BLaER1 treated with 17β-estradiol and CSF1 and Interleukin-3, amounts not matched to agents 10 nM and 100 nM (cell line): Measurements from ENCODE around the gene IRX2.

ENCODE experiments used
- H3K27ac ChIP-seq, 11 experiments: shearing (Covaris generic); formaldehyde crosslinking; 2 replicates each; pipeline ENCODE4 v1.8.1; 2022
- H3K27me3 ChIP-seq, 11 experiments: shearing (Covaris generic); formaldehyde crosslinking; 2 replicates each; pipeline ENCODE4 v1.8.1; 2022
- H3K36me3 ChIP-seq, 11 experiments: shearing (Covaris generic); formaldehyde crosslinking; 2 replicates each; pipeline ENCODE4 v1.8.1; 2022
- H3K4me1 ChIP-seq, 10 experiments: shearing (Covaris generic); formaldehyde crosslinking; 2 replicates each; pipeline ENCODE4 v1.8.1; 2022
- H3K4me2 ChIP-seq, 11 experiments: shearing (Covaris generic); formaldehyde crosslinking; 2 replicates each; pipeline ENCODE4 v1.8.1; 2022
- H3K4me3 ChIP-seq, 10 experiments: shearing (Covaris generic); formaldehyde crosslinking; 2 replicates each; pipeline ENCODE4 v1.8.1; 2022
- H3K9ac ChIP-seq, 11 experiments: shearing (Covaris generic); formaldehyde crosslinking; 2 replicates each; pipeline ENCODE4 v1.8.1; 2022
- H3K9me3 ChIP-seq, 11 experiments: shearing (Covaris generic); formaldehyde crosslinking; replicated peaks in 1 of 11; 2 replicates each; pipeline ENCODE4 v1.8.1; 2022
- H4K20me1 ChIP-seq, 11 experiments: shearing (Covaris generic); formaldehyde crosslinking; 2 replicates each; pipeline ENCODE4 v1.8.1; 2022
- Cebpa-rat ChIP-seq, 11 experiments: shearing (Covaris generic); IDR thresholded peaks; 2 replicates each; pipeline ENCODE4 v1.8.1; 2022

IRX2 gene

DNA sequence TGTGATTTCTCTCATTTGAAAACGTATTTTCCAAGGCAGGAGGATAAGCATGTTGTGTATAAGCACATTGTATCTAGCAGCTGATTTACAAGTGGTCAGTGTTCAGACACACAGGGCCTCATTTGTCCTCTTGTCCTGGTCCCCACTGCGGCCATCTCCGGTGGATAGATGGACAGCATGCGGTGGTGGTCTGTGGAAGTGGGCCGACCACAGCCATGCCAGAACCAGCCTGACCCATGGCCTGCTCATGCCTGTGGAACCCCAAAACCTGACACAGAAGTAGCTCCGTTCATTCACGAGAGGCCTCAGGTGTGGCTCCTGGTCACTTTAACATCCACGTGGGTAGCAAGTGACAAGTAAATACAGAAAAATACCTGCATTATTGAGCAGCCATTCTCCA is 14.6 kb downstream of the IRX2 start:
- no peak overlapping the region for H3K9ac ChIP-seq
- peaks cover 0 to 12% (median 7%) of the 10 kb centered on the region in 10 experiments; a peak in 18 of 20 replicates for H3K4me1 ChIP-seq
- H4K20me1 ChIP-seq: peaks cover 6 to 19% (median 15%) of the 10 kb centered on the region in 11 experiments; a peak in 17 of 22 replicates
- peaks cover 16 to 38% (median 27%) of the 10 kb centered on the region in 11 experiments; a peak in 21 of 22 replicates for H3K27me3 ChIP-seq
- H3K4me3 ChIP-seq: no peak overlapping the region
- H3K9me3 ChIP-seq: peaks cover 0 to 9% (median 0%) of the 10 kb centered on the region in 11 experiments; a peak in 2 of 22 replicates
- H3K4me2 ChIP-seq: no peak overlapping the region
- H3K27ac ChIP-seq: no peak overlapping the region
- no peak for TF ChIP-seq Cebpa-rat (IDR thresholded peaks at IDR 0.05)
- peaks cover 0 to 11% (median 1%) of the 10 kb centered on the region in 11 experiments; a peak in 7 of 22 replicates for H3K36me3 ChIP-seq

DNA sequence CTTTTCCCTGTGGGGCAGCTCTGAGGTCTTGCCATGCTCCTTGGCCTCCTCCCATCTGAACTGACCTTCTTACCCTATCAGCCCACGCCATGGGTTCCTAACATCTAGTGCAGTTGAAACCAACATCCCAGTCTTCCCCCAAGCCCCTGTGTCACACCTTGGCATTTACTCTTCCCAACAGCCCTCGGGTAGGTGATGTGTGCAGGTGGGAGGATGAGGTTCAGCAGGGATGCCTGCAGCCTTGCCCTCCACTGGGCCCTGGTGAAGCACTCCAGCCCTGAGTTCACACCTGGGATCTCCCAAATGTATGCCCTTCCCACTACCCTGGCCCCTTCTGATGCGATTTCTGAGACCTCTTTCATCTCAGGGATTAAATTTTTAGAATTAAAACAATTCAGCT is 15.5 kb downstream of the IRX2 start:
- peaks cover 4 to 12% (median 8%) of the 10 kb centered on the region in 11 experiments; a peak in 14 of 22 replicates for H4K20me1 ChIP-seq
- peaks cover 0 to 10% (median 0%) of the 10 kb centered on the region in 11 experiments; a peak in 3 of 22 replicates for H3K36me3 ChIP-seq
- H3K4me2 ChIP-seq: no peak overlapping the region
- no peak overlapping the region for H3K4me3 ChIP-seq
- TF ChIP-seq Cebpa-rat (IDR thresholded peaks at IDR 0.05): no peak
- no peak overlapping the region for H3K9ac ChIP-seq
- peaks cover 0 to 6% (median 0%) of the 10 kb centered on the region in 11 experiments; a peak in 2 of 22 replicates for H3K9me3 ChIP-seq
- H3K27ac ChIP-seq: no peak overlapping the region
- H3K27me3 ChIP-seq: peaks cover 16 to 34% (median 27%) of the 10 kb centered on the region in 11 experiments; a peak in 21 of 22 replicates
- peaks cover 0 to 10% (median 0%) of the 10 kb centered on the region in 10 experiments; a peak in 5 of 20 replicates for H3K4me1 ChIP-seq

DNA sequence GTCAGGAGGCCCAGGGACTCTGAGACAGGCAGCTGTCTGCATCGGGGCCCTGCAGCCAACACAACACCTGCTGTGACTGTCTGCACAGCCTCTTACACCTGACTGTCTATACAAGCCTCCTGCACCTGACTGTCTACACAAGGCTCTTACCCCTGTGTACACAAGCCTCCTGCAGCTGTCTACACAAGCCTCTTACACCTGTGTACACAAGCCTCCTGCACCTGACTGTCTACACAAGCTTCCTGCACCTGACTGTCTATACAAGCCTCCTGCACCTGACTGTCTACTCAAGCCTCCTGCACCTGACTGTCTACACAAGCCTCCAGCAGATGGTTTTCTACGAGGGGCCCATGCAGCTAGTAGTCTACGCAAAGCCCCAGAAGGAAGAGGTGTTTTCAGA is 18.6 kb downstream of the IRX2 start:
- no peak overlapping the region for H3K4me2 ChIP-seq
- H3K27ac ChIP-seq: no peak overlapping the region
- TF ChIP-seq Cebpa-rat (IDR thresholded peaks at IDR 0.05): no peak
- H3K9me3 ChIP-seq: 0 out of 22 replicates have a peak, but pooled peaks cover 0 to 3% (median 0%) of the 10 kb centered on the region in 11 experiments
- H3K27me3 ChIP-seq: peaks cover 0 to 3% (median 0%) of the 10 kb centered on the region in 11 experiments; a peak in 4 of 22 replicates
- no peaks in the 10 kb centered on the region for H3K4me1 ChIP-seq
- no peak overlapping the region for H3K9ac ChIP-seq
- no peaks in the 10 kb centered on the region for H3K36me3 ChIP-seq
- H3K4me3 ChIP-seq: no peak overlapping the region
- no peaks in the 10 kb centered on the region for H4K20me1 ChIP-seq

- no peak overlapping the region for H3K27ac ChIP-seq
- H3K4me3 ChIP-seq: no peak overlapping the region
- no peak for TF ChIP-seq Cebpa-rat (IDR thresholded peaks at IDR 0.05)
- H4K20me1 ChIP-seq: no peaks in the 10 kb centered on the region
- H3K9me3 ChIP-seq: 0 out of 22 replicates have a peak, but pooled peaks cover 0 to 3% (median 0%) of the 10 kb centered on the region in 11 experiments
- H3K36me3 ChIP-seq: no peaks in the 10 kb centered on the region
- no peaks in the 10 kb centered on the region for H3K4me1 ChIP-seq
- no peaks in the 10 kb centered on the region for H3K27me3 ChIP-seq
- H3K4me2 ChIP-seq: no peak overlapping the region
- no peak overlapping the region for H3K9ac ChIP-seq
Observed at GRCh38 chr5:2732004-2732403, 19.5 kb downstream of the IRX2 start.

GRCh38 chr5:2729189-2729588 is 22.3 kb downstream of the IRX2 start:
- TF ChIP-seq Cebpa-rat (IDR thresholded peaks at IDR 0.05): no peak

GRCh38 chr5:2727550-2727949 is 23.9 kb downstream of the IRX2 start:
- no peak overlapping the region for H3K27ac ChIP-seq
- TF ChIP-seq Cebpa-rat (IDR thresholded peaks at IDR 0.05): no peak
- H3K9me3 ChIP-seq: no peaks in the 10 kb centered on the region

More at GRCh38 chr5:2729189-2729588, 22.3 kb downstream of the IRX2 start:
- no peak overlapping the region for H3K4me3 ChIP-seq
- H3K9ac ChIP-seq: no peak overlapping the region
- H3K27me3 ChIP-seq: no peaks in the 10 kb centered on the region
- H3K4me1 ChIP-seq: no peaks in the 10 kb centered on the region
- no peaks in the 10 kb centered on the region for H3K36me3 ChIP-seq
- H3K9me3 ChIP-seq: no peaks in the 10 kb centered on the region
- no peaks in the 10 kb centered on the region; a peak in 1 of 22 replicates for H4K20me1 ChIP-seq
- H3K4me2 ChIP-seq: no peak overlapping the region; a peak in 1 of 22 replicates
- no peak overlapping the region for H3K27ac ChIP-seq

GRCh38 chr5:2725980-2726765 is 25.3 kb downstream of the IRX2 start:
- no peak overlapping the region for H3K9ac ChIP-seq
- no peaks in the 10 kb centered on the region for H3K9me3 ChIP-seq
- H3K27ac ChIP-seq: no peak overlapping the region
- no peaks in the 10 kb centered on the region for H3K36me3 ChIP-seq
- H3K4me2 ChIP-seq: no peak overlapping the region
- no peaks in the 10 kb centered on the region; a peak in 1 of 22 replicates for H4K20me1 ChIP-seq
- no peaks in the 10 kb centered on the region for H3K27me3 ChIP-seq
- H3K4me3 ChIP-seq: no peak overlapping the region
- H3K4me1 ChIP-seq: no peaks in the 10 kb centered on the region
- TF ChIP-seq Cebpa-rat (IDR thresholded peaks at IDR 0.05): no peak

More at GRCh38 chr5:2727550-2727949, 23.9 kb downstream of the IRX2 start:
- Histone ChIP-seq H3K9ac (no peak overlapping the region), H4K20me1 (no peaks in the 10 kb centered on the region; a peak in 1 of 22 replicates), H3K36me3 (no peaks in the 10 kb centered on the region), H3K4me1 (no peaks in the 10 kb centered on the region), H3K4me3 (no peak overlapping the region), H3K4me2 (no peak overlapping the region), H3K27me3 (no peaks in the 10 kb centered on the region)

GRCh38 chr5:2724831-2725230 is 26.6 kb downstream of the IRX2 start:
- Histone ChIP-seq H3K27ac (no peak overlapping the region), H3K4me3 (no peak overlapping the region), H3K9me3 (no peaks in the 10 kb centered on the region), H3K27me3 (no peaks in the 10 kb centered on the region), H3K4me1 (no peaks in the 10 kb centered on the region), H3K4me2 (no peak overlapping the region), H4K20me1 (no peaks in the 10 kb centered on the region; a peak in 1 of 22 replicates), H3K36me3 (no peaks in the 10 kb centered on the region), H3K9ac (no peak overlapping the region)
- no peak for TF ChIP-seq Cebpa-rat (IDR thresholded peaks at IDR 0.05)

- Histone ChIP-seq H3K36me3 (no peaks in the 10 kb centered on the region), H3K9me3 (no peaks in the 10 kb centered on the region), H3K9ac (no peak overlapping the region), H4K20me1 (no peaks in the 10 kb centered on the region; a peak in 1 of 22 replicates), H3K4me3 (no peak overlapping the region), H3K27ac (no peak overlapping the region), H3K4me2 (no peak overlapping the region), H3K4me1 (no peaks in the 10 kb centered on the region), H3K27me3 (no peaks in the 10 kb centered on the region)
- no peak for TF ChIP-seq Cebpa-rat (IDR thresholded peaks at IDR 0.05)
Observed at GRCh38 chr5:2724031-2724581, 27.4 kb downstream of the IRX2 start.
